Measurements from ENCODE around the gene GGA1. TPM values are rescaled to one million over a fixed set of nuclear protein-coding genes. Genes with fewer than 3 reads are reported as not detected.

Gene GGA1
- total and polyA plus RNA-seq, 9 of the 15 experiments (the other 6 are each of a cell fraction or from before 2014, with no cell fraction given), result 1.5 to 69.5 (median 31.6) TPM

GRCh38 chr22:37563153-37564081, 45.2 kb upstream of the GGA1 start (continued):
- peak; percentile 70 for TF ChIP-seq JUND (IDR thresholded peaks at IDR 0.05; ENCODE audit: borderline replicate concordance, low read depth, low read length)
- TF ChIP-seq JUND (tag; IDR thresholded peaks at IDR 0.05; ENCODE audit: borderline replicate concordance, low read depth, low read length), result no peak; the same call in 2 of the 3 replicates
- no peak for TF ChIP-seq NR4A1 (CRISPR knock-in tag; IDR thresholded peaks at IDR 0.05)
- TF ChIP-seq NR4A1 (tag; IDR thresholded peaks at IDR 0.05), result no peak
- TF ChIP-seq NCOA6 (IDR thresholded peaks at IDR 0.05), result no peak
- no peak for TF ChIP-seq SRF (CRISPR knock-in tag; IDR thresholded peaks at IDR 0.05)
- TF ChIP-seq, protein P1, sequence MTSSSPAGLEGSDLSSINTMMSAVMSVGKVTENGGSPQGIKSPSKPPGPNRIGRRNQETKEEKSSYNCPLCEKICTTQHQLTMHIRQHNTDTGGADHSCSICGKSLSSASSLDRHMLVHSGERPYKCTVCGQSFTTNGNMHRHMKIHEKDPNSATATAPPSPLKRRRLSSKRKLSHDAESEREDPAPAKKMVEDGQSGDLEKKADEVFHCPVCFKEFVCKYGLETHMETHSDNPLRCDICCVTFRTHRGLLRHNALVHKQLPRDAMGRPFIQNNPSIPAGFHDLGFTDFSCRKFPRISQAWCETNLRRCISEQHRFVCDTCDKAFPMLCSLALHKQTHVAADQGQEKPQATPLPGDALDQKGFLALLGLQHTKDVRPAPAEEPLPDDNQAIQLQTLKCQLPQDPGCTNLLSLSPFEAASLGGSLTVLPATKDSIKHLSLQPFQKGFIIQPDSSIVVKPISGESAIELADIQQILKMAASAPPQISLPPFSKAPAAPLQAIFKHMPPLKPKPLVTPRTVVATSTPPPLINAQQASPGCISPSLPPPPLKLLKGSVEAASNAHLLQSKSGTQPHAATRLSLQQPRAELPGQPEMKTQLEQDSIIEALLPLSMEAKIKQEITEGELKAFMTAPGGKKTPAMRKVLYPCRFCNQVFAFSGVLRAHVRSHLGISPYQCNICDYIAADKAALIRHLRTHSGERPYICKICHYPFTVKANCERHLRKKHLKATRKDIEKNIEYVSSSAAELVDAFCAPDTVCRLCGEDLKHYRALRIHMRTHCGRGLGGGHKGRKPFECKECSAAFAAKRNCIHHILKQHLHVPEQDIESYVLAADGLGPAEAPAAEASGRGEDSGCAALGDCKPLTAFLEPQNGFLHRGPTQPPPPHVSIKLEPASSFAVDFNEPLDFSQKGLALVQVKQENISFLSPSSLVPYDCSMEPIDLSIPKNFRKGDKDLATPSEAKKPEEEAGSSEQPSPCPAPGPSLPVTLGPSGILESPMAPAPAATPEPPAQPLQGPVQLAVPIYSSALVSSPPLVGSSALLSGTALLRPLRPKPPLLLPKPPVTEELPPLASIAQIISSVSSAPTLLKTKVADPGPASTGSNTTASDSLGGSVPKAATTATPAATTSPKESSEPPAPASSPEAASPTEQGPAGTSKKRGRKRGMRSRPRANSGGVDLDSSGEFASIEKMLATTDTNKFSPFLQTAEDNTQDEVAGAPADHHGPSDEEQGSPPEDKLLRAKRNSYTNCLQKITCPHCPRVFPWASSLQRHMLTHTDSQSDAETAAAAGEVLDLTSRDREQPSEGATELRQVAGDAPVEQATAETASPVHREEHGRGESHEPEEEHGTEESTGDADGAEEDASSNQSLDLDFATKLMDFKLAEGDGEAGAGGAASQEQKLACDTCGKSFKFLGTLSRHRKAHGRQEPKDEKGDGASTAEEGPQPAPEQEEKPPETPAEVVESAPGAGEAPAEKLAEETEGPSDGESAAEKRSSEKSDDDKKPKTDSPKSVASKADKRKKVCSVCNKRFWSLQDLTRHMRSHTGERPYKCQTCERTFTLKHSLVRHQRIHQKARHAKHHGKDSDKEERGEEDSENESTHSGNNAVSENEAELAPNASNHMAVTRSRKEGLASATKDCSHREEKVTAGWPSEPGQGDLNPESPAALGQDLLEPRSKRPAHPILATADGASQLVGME (CRISPR knock-in tag; IDR thresholded peaks at IDR 0.05), result no peak
- TF ChIP-seq, protein P2, sequence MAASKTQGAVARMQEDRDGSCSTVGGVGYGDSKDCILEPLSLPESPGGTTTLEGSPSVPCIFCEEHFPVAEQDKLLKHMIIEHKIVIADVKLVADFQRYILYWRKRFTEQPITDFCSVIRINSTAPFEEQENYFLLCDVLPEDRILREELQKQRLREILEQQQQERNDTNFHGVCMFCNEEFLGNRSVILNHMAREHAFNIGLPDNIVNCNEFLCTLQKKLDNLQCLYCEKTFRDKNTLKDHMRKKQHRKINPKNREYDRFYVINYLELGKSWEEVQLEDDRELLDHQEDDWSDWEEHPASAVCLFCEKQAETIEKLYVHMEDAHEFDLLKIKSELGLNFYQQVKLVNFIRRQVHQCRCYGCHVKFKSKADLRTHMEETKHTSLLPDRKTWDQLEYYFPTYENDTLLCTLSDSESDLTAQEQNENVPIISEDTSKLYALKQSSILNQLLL (CRISPR knock-in tag; IDR thresholded peaks at IDR 0.05; ENCODE audit: borderline replicate concordance), result no peak
- no peak for TF ChIP-seq ZNF609 (CRISPR knock-in tag; IDR thresholded peaks at IDR 0.05; ENCODE audit: borderline replicate concordance)
- TF ChIP-seq RUNX1 (IDR thresholded peaks at IDR 0.05; ENCODE audit: low read depth), result no peak
- no peak for TF ChIP-seq POLR3G (IDR thresholded peaks at IDR 0.05; ENCODE audit: extremely low read depth, insufficient read length, insufficient replicate concordance)
- no peak for TF ChIP-seq SAFB2 (IDR thresholded peaks at IDR 0.05; ENCODE audit: borderline replicate concordance, low read depth, low read length, severe bottlenecking)
- TF ChIP-seq KLF1 (tag; IDR thresholded peaks at IDR 0.05), result no peak
- TF ChIP-seq POLR2AphosphoS5 (IDR thresholded peaks at IDR 0.05; ENCODE audit: control insufficient read depth, insufficient read depth, low read depth, low read length), result no peak
- no peak for TF ChIP-seq ERF (CRISPR knock-in tag; IDR thresholded peaks at IDR 0.05)

Measured in K562 (cell line).